ENCODE results near the gene SPTA1. TPM values are rescaled to one million over a fixed set of nuclear protein-coding genes. Genes with fewer than 3 reads are reported as not detected.

Gene SPTA1
- total RNA-seq, 1 donor from 2014 or later, result not detected

- DNase-seq (ENCODE audit: low read depth), result no peak
- H3K4me3 ChIP-seq (ENCODE audit: low read depth, low read length), result no peak overlapping the region
- TF ChIP-seq CTCF (conservative IDR thresholded peaks at IDR 0.05; ENCODE audit: low read depth, low read length), result no peak
Measured at GRCh38 chr1:158583962-158584361, 102.6 kb downstream of the SPTA1 start.

- no peak for TF ChIP-seq CTCF (conservative IDR thresholded peaks at IDR 0.05; ENCODE audit: low read depth, low read length)
- DNase-seq (ENCODE audit: low read depth), result no peak
- no peak within 1 kb of the TSS for H3K4me3 ChIP-seq (ENCODE audit: low read depth, low read length)
Measured at GRCh38 chr1:158579733-158580132, 106.8 kb downstream of the SPTA1 start, which contains the start of gene OR10X1. Gene OR10X1 (minus strand): TSS chr1:158579899. CDS start chr1:158579899, 0 bp downstream.

- no peak overlapping the region for H3K4me3 ChIP-seq (ENCODE audit: low read depth, low read length)
- no peak for DNase-seq (ENCODE audit: low read depth)
- no peak for TF ChIP-seq CTCF (conservative IDR thresholded peaks at IDR 0.05; ENCODE audit: low read depth, low read length)
Measured at GRCh38 chr1:158577561-158577960, 109.0 kb downstream of the SPTA1 start.

- no peak overlapping the region for H3K4me3 ChIP-seq (ENCODE audit: low read depth, low read length)
- no peak for TF ChIP-seq CTCF (conservative IDR thresholded peaks at IDR 0.05; ENCODE audit: low read depth, low read length)
- DNase-seq (ENCODE audit: low read depth), result no peak
Measured at GRCh38 chr1:158572226-158572625, 114.3 kb downstream of the SPTA1 start.

- no peak for DNase-seq (ENCODE audit: low read depth)
- no peak for TF ChIP-seq CTCF (conservative IDR thresholded peaks at IDR 0.05; ENCODE audit: low read depth, low read length)
- no peak within 1 kb of the TSS for H3K4me3 ChIP-seq (ENCODE audit: low read depth, low read length)
Measured at GRCh38 chr1:158570480-158570879, 116.0 kb downstream of the SPTA1 start, which contains the start of gene OR6P1. Gene OR6P1 (minus strand): TSS chr1:158570580. CDS start chr1:158563604, 6,976 bp downstream.

GRCh38 chr1:158564608-158565007 lies 121.9 kb downstream of the SPTA1 start:
- TF ChIP-seq CTCF (conservative IDR thresholded peaks at IDR 0.05; ENCODE audit: low read depth, low read length), result no peak
- no peak for DNase-seq (ENCODE audit: low read depth)
- no peak overlapping the region for H3K4me3 ChIP-seq (ENCODE audit: low read depth, low read length)

GRCh38 chr1:158563853-158564252 lies 122.7 kb downstream of the SPTA1 start:
- DNase-seq (ENCODE audit: low read depth), result no peak
- H3K4me3 ChIP-seq (ENCODE audit: low read depth, low read length), result no peak overlapping the region
- TF ChIP-seq CTCF (conservative IDR thresholded peaks at IDR 0.05; ENCODE audit: low read depth, low read length), result no peak
